OCI-LY3 (cell line): ENCODE measurements around the gene GH2.
"Not testable (repeated sequence)": the region's sequence is repeated elsewhere in the genome, so short reads cannot be mapped to it uniquely, and the experiment has no call there.

Experiments
- H2AFZ ChIP-seq: fragments of 200-600, 300-600 bp; shearing (Covaris generic); 2 replicates; pipeline ENCODE4 v1.6.0; 2014; ENCODE audit warnings: antibody characterized with exemption, low read depth, low read length
- H3K27ac ChIP-seq: fragments of 200-600, 300-600 bp; sonication (generic); 2 replicates; pipeline ENCODE4 v1.5.1; 2014; ENCODE audit warnings: mild to moderate bottlenecking, low read length, moderate library complexity, mixed read lengths
- H3K27me3 ChIP-seq: fragments of 200-600, 300-600 bp; sonication (generic); 2 replicates; pipeline ENCODE4 v1.6.1; 2014; ENCODE audit warnings: low read depth, low read length, mixed read lengths
- H3K36me3 ChIP-seq: fragments of 200-600, 300-600 bp; sonication (generic); replicated peaks from 2 replicates; pipeline ENCODE3; 2014; ENCODE audit warnings: low read depth, low read length, mixed read lengths
- H3K4me1 ChIP-seq: fragments of 300-600, 200-600 bp; sonication (generic); 2 replicates; pipeline ENCODE4 v1.6.1; 2014; ENCODE audit warnings: low read length, mixed read lengths
- H3K4me2 ChIP-seq: fragments of 200-600, 300-600 bp; sonication (generic); 2 replicates; pipeline ENCODE4 v1.6.1; 2014; ENCODE audit warnings: low read length, mixed read lengths
- H3K4me3 ChIP-seq: fragments of 300-600, 200-600 bp; sonication (generic); 2 replicates; pipeline ENCODE4 v1.5.1; 2014; ENCODE audit warnings: antibody characterized with exemption, mild to moderate bottlenecking, low read length, moderate library complexity
- H3K79me2 ChIP-seq: fragments of 300-600, 200-600 bp; shearing (Covaris generic); 2 replicates; pipeline ENCODE4 v1.6.1; 2014; ENCODE audit warnings: mild to moderate bottlenecking, low read length, mixed read lengths
- H3K9ac ChIP-seq: fragments of 300-600, 200-600 bp; shearing (Covaris generic); 2 replicates; pipeline ENCODE4 v1.6.0; 2014; ENCODE audit warnings: mild to moderate bottlenecking, low read length, moderate library complexity
- H3K9me3 ChIP-seq: fragments of 200-600, 300-600 bp; shearing (Covaris generic); 2 replicates; pipeline ENCODE4 v1.6.1; 2014; ENCODE audit warnings: low read length, mixed read lengths; ENCODE audit not compliant: insufficient read depth
- H4K20me1 ChIP-seq: fragments of 200-600, 300-600 bp; sonication (generic); 2 replicates; pipeline ENCODE4 v1.6.1; 2016; ENCODE audit warnings: low read length, mixed read lengths; ENCODE audit not compliant: insufficient read depth
- CTCF ChIP-seq: fragments of 200-600, 300-600 bp; sonication (generic); IDR thresholded peaks from 2 replicates; pipeline ENCODE4 v1.5.1; 2014; ENCODE audit warnings: antibody characterized with exemption, low read length, low read depth

The GH2 gene

GRCh38 chr17:63894021-63894420 is 12.3 kb upstream of the GH2 start:
- not testable (repeated sequence) for H3K27ac ChIP-seq, H3K4me2 ChIP-seq, H3K27me3 ChIP-seq, H3K4me1 ChIP-seq, H3K36me3 ChIP-seq, H3K9ac ChIP-seq, H3K9me3 ChIP-seq, H3K4me3 ChIP-seq, H2AFZ ChIP-seq, H4K20me1 ChIP-seq, H3K79me2 ChIP-seq

- H3K79me2 ChIP-seq, H2AFZ ChIP-seq, H3K4me2 ChIP-seq, H3K9ac ChIP-seq, H3K9me3 ChIP-seq, H4K20me1 ChIP-seq, H3K4me1 ChIP-seq, H3K27ac ChIP-seq, H3K36me3 ChIP-seq, H3K4me3 ChIP-seq, H3K27me3 ChIP-seq: not testable (repeated sequence)
Observed at GRCh38 chr17:63892316-63893037, 10.7 kb upstream of the GH2 start.

- not testable (repeated sequence) for H4K20me1 ChIP-seq, H3K4me1 ChIP-seq, H3K79me2 ChIP-seq, H2AFZ ChIP-seq, H3K9ac ChIP-seq, H3K36me3 ChIP-seq, H3K9me3 ChIP-seq, H3K27me3 ChIP-seq, H3K27ac ChIP-seq, H3K4me3 ChIP-seq
- H3K4me2 ChIP-seq, result peak overlapping the region; percentile 41; the same call in 1 of the 2 replicates
- peak; percentile 35 for TF ChIP-seq CTCF
Observed at GRCh38 chr17:63889026-63889848, 7.5 kb upstream of the GH2 start.

GRCh38 chr17:63885119-63885518 is 3.4 kb upstream of the GH2 start:
- H3K27me3 ChIP-seq, result not testable (repeated sequence)

GRCh38 chr17:63882626-63883126 is 932 bp upstream of the GH2 start:
- H2AFZ ChIP-seq, result not testable (repeated sequence)

More at GRCh38 chr17:63885119-63885518, 3.4 kb upstream of the GH2 start:
- not testable (repeated sequence) for H3K4me1 ChIP-seq, H3K4me2 ChIP-seq, H2AFZ ChIP-seq, H3K9me3 ChIP-seq, H3K36me3 ChIP-seq, H3K9ac ChIP-seq, H3K4me3 ChIP-seq, H4K20me1 ChIP-seq, H3K27ac ChIP-seq, H3K79me2 ChIP-seq

GRCh38 chr17:63881337-63881736 is 407 bp downstream of the GH2 start:
- not testable (repeated sequence) for H3K9ac ChIP-seq, H4K20me1 ChIP-seq, H3K36me3 ChIP-seq, H2AFZ ChIP-seq, H3K27me3 ChIP-seq, H3K9me3 ChIP-seq, H3K4me3 ChIP-seq, H3K27ac ChIP-seq, H3K79me2 ChIP-seq, H3K4me2 ChIP-seq
- H3K4me1 ChIP-seq, result peaks cover 11% of the 10 kb centered on the region; the same call in 1 of the 2 replicates

More at GRCh38 chr17:63882626-63883126, 932 bp upstream of the GH2 start:
- not testable (repeated sequence) for H3K9ac ChIP-seq, H3K79me2 ChIP-seq, H3K9me3 ChIP-seq, H3K36me3 ChIP-seq, H3K4me2 ChIP-seq, H4K20me1 ChIP-seq, H3K27ac ChIP-seq, H3K27me3 ChIP-seq, H3K4me3 ChIP-seq
- peaks cover 11% of the 10 kb centered on the region; the same call in 1 of the 2 replicates for H3K4me1 ChIP-seq
